Measurements from ENCODE around the gene RBM33. TPM values are rescaled to one million over a fixed set of nuclear protein-coding genes. Genes with fewer than 3 reads are reported as not detected.

The RBM33 gene
- total and polyA plus RNA-seq, 2 of the 8 experiments (the other 6 are each of a cell fraction or from before 2014, with no cell fraction given) = 16.5 to 64.6 TPM

GRCh38 chr7:155809947-155810769 lies 165.7 kb downstream of the RBM33 start (continued):
- TF ChIP-seq POLR2A (IDR thresholded peaks at IDR 0.05; ENCODE audit: control extremely low read depth in 1 of 2, low read depth in 2 of 2, low read length in 2 of 2) = no peak
- no peak for TF ChIP-seq GABPA (IDR thresholded peaks at IDR 0.05; ENCODE audit: borderline replicate concordance, insufficient read depth, low read length)
- no peak for TF ChIP-seq HDAC6 (IDR thresholded peaks at IDR 0.05; ENCODE audit: low read depth, low read length)
